ENCODE data around the gene ADIRF.
"Not testable (repeated sequence)": the region's sequence is repeated elsewhere in the genome, so short reads cannot be mapped to it uniquely, and the experiment has no call there.

The ADIRF gene

GRCh38 chr10:86968271-86968993 lies at the start of gene ADIRF:
Gene ADIRF (plus strand): TSS chr10:86968482. CDS start chr10:86968545, 63 bp downstream.
- Mint-ChIP-seq H3K9me3 (no peaks in the 10 kb centered on the region), H3K27me3 (peaks cover 77% of the 10 kb centered on the region), H3K4me1 (ENCODE audit: low read depth) (peaks cover 55% of the 10 kb centered on the region), H3K36me3 (ENCODE audit: low read depth) (peaks cover 6% of the 10 kb centered on the region), H3K27ac (no peak within 1 kb of the TSS), H3K4me3 (peak within 1 kb of the TSS; percentile 51)
- intact Hi-C loops (cut with micrococcal nuclease): no loop called here

GRCh38 chr10:86922553-86922961 lies 45.7 kb upstream of the ADIRF start:
- H3K4me1 Mint-ChIP-seq (ENCODE audit: low read depth): no peaks in the 10 kb centered on the region
- H3K4me3 Mint-ChIP-seq: no peak overlapping the region
- intact Hi-C loops (cut with micrococcal nuclease): no loop called here
- H3K9me3 Mint-ChIP-seq: no peaks in the 10 kb centered on the region
- no peaks in the 10 kb centered on the region for H3K27me3 Mint-ChIP-seq
- H3K27ac Mint-ChIP-seq: no peak overlapping the region
- no peaks in the 10 kb centered on the region for H3K36me3 Mint-ChIP-seq (ENCODE audit: low read depth)

GRCh38 chr10:86929468-86930380 lies 38.6 kb upstream of the ADIRF start:
- no peaks in the 10 kb centered on the region for H3K36me3 Mint-ChIP-seq (ENCODE audit: low read depth)
- H3K27ac Mint-ChIP-seq: no peak overlapping the region
- H3K4me3 Mint-ChIP-seq: no peak overlapping the region
- no peaks in the 10 kb centered on the region for H3K27me3 Mint-ChIP-seq
- intact Hi-C loops (cut with micrococcal nuclease): no loop called here
- peaks cover 5% of the 10 kb centered on the region for H3K4me1 Mint-ChIP-seq (ENCODE audit: low read depth)
- H3K9me3 Mint-ChIP-seq: no peaks in the 10 kb centered on the region

- intact Hi-C loops (cut with micrococcal nuclease): no loop called here
- H3K27me3 Mint-ChIP-seq: no peaks in the 10 kb centered on the region
- H3K36me3 Mint-ChIP-seq (ENCODE audit: low read depth): no peaks in the 10 kb centered on the region
- no peak overlapping the region for H3K4me3 Mint-ChIP-seq
- peaks cover 5% of the 10 kb centered on the region for H3K4me1 Mint-ChIP-seq (ENCODE audit: low read depth)
- no peaks in the 10 kb centered on the region for H3K9me3 Mint-ChIP-seq
- H3K27ac Mint-ChIP-seq: no peak overlapping the region
Measured at GRCh38 chr10:86931872-86932271, 36.4 kb upstream of the ADIRF start.

GRCh38 chr10:86932674-86933073 lies 35.6 kb upstream of the ADIRF start:
- no peaks in the 10 kb centered on the region for H3K36me3 Mint-ChIP-seq (ENCODE audit: low read depth)
- peaks cover 5% of the 10 kb centered on the region for H3K4me1 Mint-ChIP-seq (ENCODE audit: low read depth)
- H3K27me3 Mint-ChIP-seq: no peaks in the 10 kb centered on the region
- H3K27ac Mint-ChIP-seq: no peak overlapping the region
- intact Hi-C loops (cut with micrococcal nuclease): no loop called here
- H3K4me3 Mint-ChIP-seq: no peak overlapping the region
- H3K9me3 Mint-ChIP-seq: no peaks in the 10 kb centered on the region

GRCh38 chr10:86934162-86934711 lies 34.0 kb upstream of the ADIRF start:
- H3K36me3 Mint-ChIP-seq (ENCODE audit: low read depth); H3K4me3 Mint-ChIP-seq; H3K27ac Mint-ChIP-seq; intact Hi-C loops (cut with micrococcal nuclease); H3K27me3 Mint-ChIP-seq; H3K9me3 Mint-ChIP-seq; H3K4me1 Mint-ChIP-seq (ENCODE audit: low read depth): not testable (repeated sequence)

DNA sequence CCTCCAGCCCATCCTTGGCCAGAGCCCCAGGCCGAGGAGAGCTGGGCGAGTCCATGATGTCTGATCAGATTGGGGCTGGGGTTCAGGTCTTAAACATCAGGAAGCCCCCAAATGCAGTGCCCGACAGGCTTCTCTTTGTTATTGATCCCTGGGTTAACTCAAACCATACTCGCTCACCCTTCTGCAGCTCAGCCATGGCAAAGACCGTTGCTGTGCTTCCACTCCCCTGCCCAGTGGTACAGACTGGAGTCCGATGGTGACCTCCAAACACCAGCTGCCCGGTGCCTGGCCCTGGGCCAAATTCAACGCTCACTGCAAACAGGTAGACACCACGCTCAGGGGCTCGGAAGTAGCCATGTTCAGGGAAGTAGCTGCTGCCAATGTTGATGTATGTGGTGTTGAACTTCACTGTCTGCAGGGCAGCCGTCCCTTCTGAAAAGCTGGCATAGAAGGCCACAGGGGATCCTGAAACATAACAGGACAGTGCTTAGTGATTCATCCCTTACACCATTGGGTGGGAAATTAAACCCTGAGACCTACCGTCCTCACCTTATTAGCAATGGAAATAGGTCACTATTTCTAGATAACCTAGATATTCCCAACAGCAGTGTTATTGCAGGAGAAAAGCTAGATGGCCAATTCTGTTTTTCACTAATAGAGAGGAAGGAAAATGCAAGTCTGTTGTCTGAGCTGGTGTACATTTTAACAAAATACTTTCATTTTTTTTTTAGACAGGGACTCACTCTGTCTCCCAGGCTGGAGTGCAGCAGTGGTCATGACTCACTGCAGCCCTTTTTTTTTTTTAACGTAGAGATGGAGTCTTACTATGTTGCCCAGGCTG lies 31.4 kb upstream of the ADIRF start:
- H3K27ac Mint-ChIP-seq: no peak overlapping the region
- intact Hi-C loops (cut with micrococcal nuclease): no loop called here
- H3K27me3 Mint-ChIP-seq: peaks cover 2% of the 10 kb centered on the region
- no peak overlapping the region for H3K4me3 Mint-ChIP-seq
- H3K4me1 Mint-ChIP-seq (ENCODE audit: low read depth): peaks cover 1% of the 10 kb centered on the region
- no peaks in the 10 kb centered on the region for H3K9me3 Mint-ChIP-seq
- no peaks in the 10 kb centered on the region for H3K36me3 Mint-ChIP-seq (ENCODE audit: low read depth)

- H3K27me3 Mint-ChIP-seq: peaks cover 2% of the 10 kb centered on the region
- no peaks in the 10 kb centered on the region for H3K36me3 Mint-ChIP-seq (ENCODE audit: low read depth)
- no peaks in the 10 kb centered on the region for H3K9me3 Mint-ChIP-seq
- no peak overlapping the region for H3K27ac Mint-ChIP-seq
- intact Hi-C loops (cut with micrococcal nuclease): no loop called here
- no peaks in the 10 kb centered on the region for H3K4me1 Mint-ChIP-seq (ENCODE audit: low read depth)
- H3K4me3 Mint-ChIP-seq: no peak overlapping the region
Measured at GRCh38 chr10:86937502-86938154, 30.7 kb upstream of the ADIRF start.

- Mint-ChIP-seq H3K27me3 (peaks cover 4% of the 10 kb centered on the region), H3K4me3 (no peak overlapping the region), H3K27ac (no peak overlapping the region), H3K4me1 (ENCODE audit: low read depth) (no peaks in the 10 kb centered on the region), H3K36me3 (ENCODE audit: low read depth) (no peaks in the 10 kb centered on the region), H3K9me3 (no peaks in the 10 kb centered on the region)
- intact Hi-C loops (cut with micrococcal nuclease): no loop called here
Measured at GRCh38 chr10:86938260-86938659, 30.0 kb upstream of the ADIRF start.

- intact Hi-C loops (cut with micrococcal nuclease); H3K4me3 Mint-ChIP-seq; H3K27ac Mint-ChIP-seq: not testable (repeated sequence)
Measured at GRCh38 chr10:86940076-86940475, 28.2 kb upstream of the ADIRF start.

DNA sequence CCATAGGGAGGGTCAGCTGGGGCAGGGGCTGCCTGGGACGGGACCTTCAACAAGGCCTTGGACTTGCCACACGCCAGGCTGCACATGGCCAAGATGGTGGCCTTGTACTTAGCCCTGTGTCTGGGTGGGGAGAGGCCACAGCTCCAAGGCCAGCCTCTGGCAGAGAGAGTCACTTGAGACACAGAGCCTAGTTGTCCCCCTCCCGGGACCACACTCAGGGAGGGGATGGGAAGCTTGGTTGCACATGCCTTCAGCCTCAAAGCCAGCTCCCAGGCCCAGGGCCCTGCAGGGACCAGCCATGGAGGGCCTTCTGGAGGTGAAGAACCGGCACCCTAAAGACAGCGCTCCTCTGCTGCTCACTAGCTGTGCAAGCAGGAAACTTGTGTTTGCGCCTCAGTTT lies 27.6 kb upstream of the ADIRF start:
- H3K4me1 Mint-ChIP-seq (ENCODE audit: low read depth): no peaks in the 10 kb centered on the region
- H3K27ac Mint-ChIP-seq: no peak overlapping the region
- H3K9me3 Mint-ChIP-seq: no peaks in the 10 kb centered on the region
- no peak overlapping the region for H3K4me3 Mint-ChIP-seq
- no peaks in the 10 kb centered on the region for H3K36me3 Mint-ChIP-seq (ENCODE audit: low read depth)
- peaks cover 4% of the 10 kb centered on the region for H3K27me3 Mint-ChIP-seq
- intact Hi-C loops (cut with micrococcal nuclease): no loop called here

More at GRCh38 chr10:86940076-86940475, 28.2 kb upstream of the ADIRF start:
- H3K36me3 Mint-ChIP-seq (ENCODE audit: low read depth); H3K4me1 Mint-ChIP-seq (ENCODE audit: low read depth); H3K27me3 Mint-ChIP-seq; H3K9me3 Mint-ChIP-seq: not testable (repeated sequence)

- intact Hi-C loops (cut with micrococcal nuclease): no loop called here
- no peaks in the 10 kb centered on the region for H3K9me3 Mint-ChIP-seq
- H3K4me1 Mint-ChIP-seq (ENCODE audit: low read depth): no peaks in the 10 kb centered on the region
- H3K4me3 Mint-ChIP-seq: no peak overlapping the region
- H3K27me3 Mint-ChIP-seq: peaks cover 4% of the 10 kb centered on the region
- H3K27ac Mint-ChIP-seq: no peak overlapping the region
- H3K36me3 Mint-ChIP-seq (ENCODE audit: low read depth): no peaks in the 10 kb centered on the region
Measured at GRCh38 chr10:86941426-86941825, 26.9 kb upstream of the ADIRF start.

DNA sequence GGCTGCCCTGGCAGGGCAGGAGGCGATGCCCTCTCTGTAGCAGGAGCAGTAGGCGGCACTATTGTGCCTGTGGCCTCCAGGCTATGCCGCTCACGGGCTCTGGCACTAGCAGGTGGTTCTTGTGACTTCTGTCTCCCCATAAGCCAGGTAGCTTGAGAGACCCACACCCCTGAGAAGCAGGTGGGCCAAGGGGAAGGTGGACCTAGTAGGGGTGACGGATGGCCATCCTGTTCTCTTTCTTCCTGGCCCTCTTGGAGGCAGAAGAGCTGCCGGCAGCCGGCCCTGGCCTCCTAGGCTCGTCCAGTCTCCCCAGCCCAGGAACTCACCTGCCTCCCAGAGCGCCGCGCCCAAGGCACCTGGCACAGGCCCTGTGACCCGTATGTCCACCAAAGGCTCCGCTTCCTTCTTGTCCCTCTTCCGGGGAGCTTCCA lies 26.3 kb upstream of the ADIRF start:
- Mint-ChIP-seq H3K9me3 (no peaks in the 10 kb centered on the region), H3K36me3 (ENCODE audit: low read depth) (no peaks in the 10 kb centered on the region), H3K4me1 (ENCODE audit: low read depth) (no peaks in the 10 kb centered on the region), H3K27me3 (peaks cover 10% of the 10 kb centered on the region), H3K27ac (no peak overlapping the region), H3K4me3 (no peak overlapping the region)
- intact Hi-C loops (cut with micrococcal nuclease): no loop called here
